Measurements from ENCODE around the gene RYR2. TPM values are rescaled to one million over a fixed set of nuclear protein-coding genes. Genes with fewer than 3 reads are reported as not detected.

RYR2 gene
- total and polyA plus RNA-seq, 2 of the 8 experiments (the other 6 are each of a cell fraction or from before 2014, with no cell fraction given): 1.3 to 4.4 TPM

GRCh38 chr1:237613984-237614383 is 572.0 kb downstream of the RYR2 start:
- peak in 1 of 2 experiments; percentile 1 for DNase-seq (ENCODE audit: low read depth in 1 of 2, low spot score in 2 of 2)
- no peak overlapping the region for H3K27ac ChIP-seq (ENCODE audit: low read depth, low read length)

More at GRCh38 chr1:237613984-237614383, 572.0 kb downstream of the RYR2 start:
- no peak overlapping the region for H4K5ac ChIP-seq (ENCODE audit: insufficient read length, low read depth, low read length)
- no peak overlapping the region for H3K18ac ChIP-seq (ENCODE audit: extremely low read depth, low read length)
- H4K91ac ChIP-seq (replicated peaks; ENCODE audit: insufficient read length, low read length): no peak overlapping the region
- no peak overlapping the region for H2BK15ac ChIP-seq (ENCODE audit: low read length)
- H2BK20ac ChIP-seq (ENCODE audit: low read length): no peak overlapping the region
- no peaks in the 10 kb centered on the region for H3K23me2 ChIP-seq (ENCODE audit: low read depth, low read length)
- H2AK5ac ChIP-seq (ENCODE audit: low read depth, low read length): no peak overlapping the region
- TF ChIP-seq JUND (IDR thresholded peaks at IDR 0.05; ENCODE audit: low read length) (no peak), RAD21 (IDR thresholded peaks at IDR 0.05 in 1 of 2, conservative IDR thresholded peaks at IDR 0.05 in 1 of 2; ENCODE audit: low read depth in 2 of 2, low read length in 2 of 2) (peak; percentile 23 to 35), NRF1 (IDR thresholded peaks at IDR 0.05; ENCODE audit: low read depth, low read length) (no peak)
- TF ChIP-seq, protein P1, sequence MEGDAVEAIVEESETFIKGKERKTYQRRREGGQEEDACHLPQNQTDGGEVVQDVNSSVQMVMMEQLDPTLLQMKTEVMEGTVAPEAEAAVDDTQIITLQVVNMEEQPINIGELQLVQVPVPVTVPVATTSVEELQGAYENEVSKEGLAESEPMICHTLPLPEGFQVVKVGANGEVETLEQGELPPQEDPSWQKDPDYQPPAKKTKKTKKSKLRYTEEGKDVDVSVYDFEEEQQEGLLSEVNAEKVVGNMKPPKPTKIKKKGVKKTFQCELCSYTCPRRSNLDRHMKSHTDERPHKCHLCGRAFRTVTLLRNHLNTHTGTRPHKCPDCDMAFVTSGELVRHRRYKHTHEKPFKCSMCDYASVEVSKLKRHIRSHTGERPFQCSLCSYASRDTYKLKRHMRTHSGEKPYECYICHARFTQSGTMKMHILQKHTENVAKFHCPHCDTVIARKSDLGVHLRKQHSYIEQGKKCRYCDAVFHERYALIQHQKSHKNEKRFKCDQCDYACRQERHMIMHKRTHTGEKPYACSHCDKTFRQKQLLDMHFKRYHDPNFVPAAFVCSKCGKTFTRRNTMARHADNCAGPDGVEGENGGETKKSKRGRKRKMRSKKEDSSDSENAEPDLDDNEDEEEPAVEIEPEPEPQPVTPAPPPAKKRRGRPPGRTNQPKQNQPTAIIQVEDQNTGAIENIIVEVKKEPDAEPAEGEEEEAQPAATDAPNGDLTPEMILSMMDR (IDR thresholded peaks at IDR 0.05; ENCODE audit: control extremely low read depth in 1 of 3, insufficient read depth in 1 of 3, low read depth in 1 of 3, low read length in 3 of 3): peak in 2 of 3 experiments; percentile 36 to 41; a peak in 2 of 4 replicates
- no peak for FAIRE-seq
- no peak overlapping the region for H3K9ac ChIP-seq (replicated peaks in 1 of 4; ENCODE audit: extremely low read depth in 1 of 4, low read depth in 3 of 4, low read length in 3 of 4)
- no peaks in the 10 kb centered on the region for H3K27me3 ChIP-seq (replicated peaks in 1 of 4; ENCODE audit: control insufficient read depth in 3 of 4, extremely low read depth in 1 of 4, insufficient read depth in 3 of 4, low read length in 3 of 4)
- no peak overlapping the region for H3K4me3 ChIP-seq (ENCODE audit: extremely low read depth in 1 of 4, insufficient read depth in 2 of 4, low read depth in 3 of 4, low read length in 4 of 4)
- H2BK12ac ChIP-seq (ENCODE audit: low read depth, low read length): no peak overlapping the region
- H3K4me1 ChIP-seq (replicated peaks in 1 of 4; ENCODE audit: control insufficient read depth in 3 of 4, insufficient read depth in 4 of 4, low read length in 3 of 4): no peaks in the 10 kb centered on the region
- peaks cover 0 to 5% of the 10 kb centered on the region in 2 experiments; a peak in 1 of 4 replicates for H3K9me3 ChIP-seq (ENCODE audit: insufficient read depth in 2 of 2, low read depth in 1 of 2, low read length in 1 of 2)
- no peak overlapping the region for H3K4me2 ChIP-seq (ENCODE audit: insufficient read depth in 1 of 2, low read depth in 2 of 2, low read length in 2 of 2)
- H3K36me3 ChIP-seq (ENCODE audit: control insufficient read depth in 2 of 4, insufficient read depth in 4 of 4, low read length in 3 of 4): peaks cover 0 to 17% (median 3%) of the 10 kb centered on the region in 4 experiments; a peak in 4 of 8 replicates
- H3K79me1 ChIP-seq (ENCODE audit: low read depth, low read length): no peaks in the 10 kb centered on the region
- no peak overlapping the region for H2BK120ac ChIP-seq (replicated peaks; ENCODE audit: low read depth, low read length)
- no peak overlapping the region for H3K14ac ChIP-seq (ENCODE audit: insufficient read length)
- H4K8ac ChIP-seq (ENCODE audit: extremely low read depth, insufficient read depth, low read length): no peak overlapping the region
- H2AFZ ChIP-seq (ENCODE audit: low read length): no peak overlapping the region
- H2BK5ac ChIP-seq (ENCODE audit: low read depth, low read length): no peak overlapping the region
- H3K79me2 ChIP-seq (ENCODE audit: control insufficient read depth in 1 of 2, insufficient read depth in 2 of 2, low read length in 2 of 2): no peaks in the 10 kb centered on the region
- ChIA-PET POLR2A (ENCODE audit: partially characterized antibody) (no interaction called here), CTCF (ENCODE audit: partially characterized antibody) (interaction anchor here (1.5 kb wide), 1 partner anchor 14 kb away, joined by 5 read pairs; no protein-coding TSS in a partner anchor)
- H3K23ac ChIP-seq (ENCODE audit: insufficient read length): no peak overlapping the region
- no peak overlapping the region for H3K4ac ChIP-seq (replicated peaks; ENCODE audit: insufficient read length, low read depth, low read length)
- no peak overlapping the region for H3K56ac ChIP-seq (replicated peaks; ENCODE audit: insufficient read length, low read depth, low read length)
- H4K20me1 ChIP-seq (replicated peaks in 1 of 2; ENCODE audit: control insufficient read depth in 1 of 2, insufficient read depth in 2 of 2, low read length in 2 of 2): no peaks in the 10 kb centered on the region
- WGBS, 2 experiments (ENCODE audit: extremely low coverage in 1 of 2, insufficient coverage in 1 of 2, insufficient read length in 1 of 2, insufficient replicate concordance in 2 of 2, low coverage in 1 of 2, low lambda C conversion rate in 2 of 2, missing lambda C conversion rate in 1 of 2): 96% methylated on average over 9 of the region's 9 CpGs; no CpG with 5 or more reads in 1 of the 2 experiments
